Stimulated activated CD8-positive, alpha-beta memory T cell treated with anti-CD3 and anti-CD28 coated beads, Interleukin-12 subunit alpha, Interleukin-12 subunit beta, amount 100 ng/mL, for 1 hour (primary cell): ENCODE measurements around the gene NKAIN2.

Experiments
- DNase-seq: peaks from one replicate; pipeline ENCODE4 v3.0.0-alpha.2; 2020; ENCODE audit warnings: low read depth

NKAIN2 gene

DNA sequence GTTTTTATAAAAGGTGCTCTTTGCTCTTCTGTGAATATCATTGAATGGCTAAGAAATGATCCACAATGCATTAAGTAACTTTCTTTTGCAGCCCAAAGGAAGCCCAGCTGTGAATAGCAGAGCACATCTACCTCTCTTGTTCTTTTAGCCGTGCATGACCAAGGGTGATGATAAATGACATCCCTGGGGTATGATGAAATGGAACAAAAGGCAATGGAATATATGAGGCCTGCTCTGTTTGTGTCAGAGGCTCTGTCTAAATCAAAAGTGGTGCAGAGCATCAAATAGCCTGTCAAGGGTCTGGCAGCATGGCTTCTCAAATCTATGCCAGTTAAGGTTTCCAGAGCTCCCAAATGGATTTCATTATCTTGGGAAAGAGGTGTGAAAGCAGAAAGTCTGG lies 796.0 kb downstream of the NKAIN2 start:
- DNase-seq: no peak

DNA sequence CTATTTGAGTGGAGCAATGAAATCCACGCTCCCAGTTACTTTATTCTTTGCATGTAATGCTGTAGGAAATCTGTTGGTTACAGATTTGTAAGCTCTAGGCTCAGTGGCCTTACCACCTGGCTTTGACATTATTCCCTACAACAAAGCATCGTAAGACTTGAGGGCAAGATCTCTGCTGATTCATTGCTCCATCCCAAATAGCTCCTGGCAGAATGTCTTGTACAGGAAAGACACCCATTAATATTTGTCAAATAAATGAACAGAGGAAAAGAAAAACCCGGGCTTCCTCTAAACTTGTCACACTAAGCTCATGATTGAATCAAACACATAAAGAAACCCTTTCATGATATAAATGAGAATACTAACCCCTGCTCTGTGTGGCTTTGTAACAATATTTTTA lies 801.1 kb downstream of the NKAIN2 start:
- no peak for DNase-seq

DNA sequence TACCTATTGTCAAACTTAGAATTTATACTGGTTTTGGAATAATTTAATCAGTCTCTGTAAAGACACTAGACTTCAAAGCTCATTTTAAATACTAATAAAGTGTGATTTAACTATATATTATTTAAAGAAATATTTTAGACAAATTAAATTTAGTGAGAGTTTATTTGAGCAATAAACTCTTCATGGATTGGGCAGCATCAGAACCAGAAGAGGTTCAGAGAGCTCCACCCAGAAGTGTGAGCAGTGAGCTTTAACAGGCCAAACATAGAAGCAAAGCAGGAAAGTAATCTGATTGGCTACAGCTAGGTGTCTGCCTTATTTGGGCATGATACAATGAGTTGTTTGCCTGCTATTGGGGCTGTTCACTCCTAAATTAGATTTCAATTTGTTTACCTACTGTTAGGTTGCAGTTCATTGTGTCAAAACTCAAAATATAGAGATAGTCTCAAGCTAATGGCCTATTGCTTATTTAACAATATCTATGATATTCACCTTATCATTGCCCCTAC lies 803.5 kb downstream of the NKAIN2 start:
- no peak for DNase-seq

DNA sequence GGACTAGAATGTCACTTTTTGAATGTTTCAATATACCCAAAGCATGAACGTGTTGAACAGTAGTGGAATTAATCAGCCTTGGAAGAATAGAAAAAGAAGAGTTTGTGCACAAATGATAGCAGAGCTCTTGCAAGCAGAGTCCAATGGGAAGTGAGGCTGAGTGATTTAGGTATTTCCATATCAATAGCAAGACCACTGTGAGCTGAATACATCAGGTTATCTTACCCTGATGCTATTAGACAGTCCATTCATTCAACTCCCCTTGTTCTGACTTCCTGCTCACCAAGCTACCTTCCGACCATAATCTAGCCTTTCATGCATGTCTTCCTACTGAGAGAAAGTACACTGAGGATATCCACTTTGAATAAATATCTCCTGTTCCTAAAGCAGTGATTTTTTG lies 809.4 kb downstream of the NKAIN2 start:
- DNase-seq: no peak

DNA sequence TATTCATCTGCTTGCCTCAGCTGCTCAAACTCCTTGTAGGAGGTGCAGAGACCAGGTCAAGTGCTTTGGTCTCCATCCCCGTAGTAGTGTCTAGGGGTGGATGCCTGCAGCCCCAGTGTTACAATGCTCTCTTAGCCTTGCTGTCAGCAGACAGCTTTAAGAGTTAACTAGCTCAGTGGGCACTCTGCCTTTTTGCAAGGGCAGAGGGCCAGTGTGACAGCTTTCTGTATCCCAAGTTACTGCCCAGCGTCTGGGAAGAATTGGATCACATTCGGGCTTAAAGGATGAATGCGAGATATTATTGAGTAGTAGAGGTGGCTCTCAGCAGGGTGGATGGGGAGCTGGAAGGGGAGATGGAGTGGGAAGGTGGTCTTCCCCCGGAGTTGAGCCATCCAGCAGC lies 818.7 kb downstream of the NKAIN2 start:
- no peak for DNase-seq

DNA sequence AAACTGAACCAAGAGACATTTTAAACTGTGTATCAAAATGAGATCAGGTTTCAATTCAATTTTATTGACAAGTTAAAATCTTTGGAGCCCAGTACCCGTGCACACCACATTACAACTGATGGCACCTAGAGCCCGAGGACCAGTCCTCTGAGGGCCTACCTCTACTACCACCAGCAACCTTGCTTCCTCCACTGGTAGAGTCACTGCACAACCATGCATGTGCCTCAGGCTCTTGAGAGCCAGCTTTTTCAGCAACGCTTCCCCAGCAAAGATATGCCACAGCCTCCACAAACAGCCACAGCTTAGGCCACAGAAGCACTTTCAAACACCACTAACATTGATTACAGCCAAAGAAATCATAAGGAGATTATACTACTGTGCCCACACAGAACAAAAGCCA lies 830.0 kb downstream of the NKAIN2 start:
- DNase-seq: no peak

DNA sequence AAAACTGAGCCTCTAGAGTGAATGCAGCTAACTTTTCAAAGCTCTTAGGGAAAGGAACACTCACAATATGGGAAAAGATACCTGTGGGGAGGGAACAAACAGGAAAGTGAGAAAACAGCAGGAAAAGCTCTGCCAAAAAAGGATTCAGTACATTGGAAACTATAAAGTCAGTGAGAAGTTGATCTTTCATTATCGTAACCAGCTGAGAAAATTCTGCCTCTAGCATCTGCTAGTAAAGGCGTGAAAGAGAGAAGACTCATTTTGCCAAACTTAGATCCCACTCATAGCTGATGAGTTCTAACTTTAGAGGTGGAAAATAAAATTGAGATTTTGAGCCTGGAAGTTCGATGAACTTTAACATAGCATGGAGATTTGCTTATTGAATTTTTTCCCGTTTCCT lies 836.8 kb downstream of the NKAIN2 start:
- DNase-seq: no peak

DNA sequence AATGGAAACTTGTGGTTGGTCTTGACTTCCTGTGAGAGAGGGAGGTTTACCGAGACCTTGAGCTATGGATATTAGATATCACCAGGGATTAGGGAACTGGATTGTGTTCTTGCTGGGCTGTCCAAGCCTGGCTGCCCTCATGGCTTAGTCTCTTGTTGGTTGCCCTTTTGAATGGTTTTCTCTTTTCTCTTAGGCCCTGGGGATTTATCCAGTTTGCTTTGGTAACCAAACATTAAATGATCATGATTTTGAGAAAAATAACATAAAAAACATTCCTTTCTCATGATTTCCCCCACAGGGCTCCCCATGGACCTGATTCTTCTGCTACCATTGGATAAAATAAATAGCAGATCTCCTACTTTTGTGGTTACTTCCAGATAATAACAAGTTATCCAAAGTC lies 852.2 kb downstream of the NKAIN2 start:
- no peak for DNase-seq

DNA sequence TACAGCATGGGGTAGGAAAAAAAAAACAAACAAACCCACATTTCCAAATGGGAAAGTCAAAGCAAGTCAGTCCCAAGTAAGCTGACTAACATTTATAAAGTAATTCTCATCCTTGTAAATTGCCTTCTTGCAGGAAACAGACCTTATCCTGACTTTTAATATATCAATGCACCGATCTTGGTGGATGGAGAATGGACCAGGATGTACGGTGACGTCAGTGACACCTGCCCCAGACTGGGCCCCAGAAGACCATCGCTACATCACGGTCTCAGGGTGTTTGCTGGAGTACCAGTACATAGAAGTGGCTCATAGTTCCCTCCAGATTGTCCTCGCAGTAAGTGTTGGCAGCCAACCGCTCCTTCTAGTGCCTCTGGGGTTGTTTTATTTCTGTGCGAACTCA lies 854.4 kb downstream of the NKAIN2 start:
- no peak for DNase-seq

DNA sequence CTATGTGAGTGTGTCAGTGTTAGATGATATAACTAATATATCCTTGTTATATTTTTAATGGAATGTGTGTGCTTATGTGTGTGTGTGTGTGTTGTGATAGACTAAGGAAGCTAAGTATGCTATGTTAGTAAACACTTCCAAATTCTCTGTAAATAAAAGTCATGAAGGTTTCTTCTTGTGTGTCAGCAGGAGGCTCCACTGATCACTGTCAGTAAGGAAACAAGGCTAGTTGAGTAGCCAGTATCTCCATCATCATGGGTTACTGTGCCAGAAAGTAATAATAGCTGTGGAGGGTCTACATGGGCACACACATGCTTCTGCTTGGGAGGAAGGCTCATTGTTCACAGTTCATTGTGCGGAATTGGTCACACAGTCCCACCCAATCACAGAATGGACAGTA lies 855.8 kb downstream of the NKAIN2 start:
- no peak for DNase-seq

DNA sequence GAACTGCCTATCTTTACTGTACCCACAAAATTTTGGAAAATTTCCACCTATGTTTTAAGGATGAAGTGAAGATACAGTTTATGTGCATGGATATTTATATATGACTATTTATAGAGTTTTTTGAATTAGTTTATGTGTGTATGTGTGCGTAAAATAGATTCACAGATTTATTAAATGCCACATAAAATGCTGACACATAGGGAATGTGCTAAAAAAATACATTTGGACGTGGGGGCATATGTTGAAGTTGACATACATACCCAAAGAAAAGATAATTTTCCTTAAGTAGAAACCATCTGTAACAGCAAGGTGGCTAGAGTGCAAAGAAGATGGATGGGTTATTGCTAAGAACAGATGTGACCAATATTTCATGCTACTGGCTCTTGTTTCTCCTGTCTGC lies 856.5 kb downstream of the NKAIN2 start:
- DNase-seq: no peak

DNA sequence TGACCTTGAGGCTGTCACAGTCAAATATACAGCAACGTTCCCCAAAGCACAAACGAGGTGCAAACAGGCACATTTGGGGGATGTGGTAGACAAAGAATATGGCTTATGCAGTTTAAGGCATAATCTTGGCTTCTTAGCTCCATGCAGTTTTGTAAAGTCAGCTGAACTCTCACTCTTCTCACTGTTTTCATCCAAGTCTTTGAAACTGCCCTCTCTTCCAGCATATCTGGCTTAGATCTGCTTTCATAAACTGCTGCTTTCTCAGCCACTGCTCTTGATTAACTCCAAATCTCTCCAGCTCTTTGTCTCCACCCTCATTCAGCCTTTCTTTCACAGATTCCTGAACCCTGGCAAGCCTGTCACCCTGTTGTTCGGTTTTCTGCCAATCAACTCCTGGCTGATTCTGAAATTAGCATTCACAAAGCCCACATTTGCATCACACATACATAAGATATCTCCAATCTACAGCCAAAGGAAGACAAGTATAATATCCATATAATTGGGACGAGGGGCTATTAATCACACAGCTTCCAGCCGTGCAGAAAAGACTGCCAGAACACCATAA lies 857.5 kb downstream of the NKAIN2 start:
- DNase-seq: no peak

DNA sequence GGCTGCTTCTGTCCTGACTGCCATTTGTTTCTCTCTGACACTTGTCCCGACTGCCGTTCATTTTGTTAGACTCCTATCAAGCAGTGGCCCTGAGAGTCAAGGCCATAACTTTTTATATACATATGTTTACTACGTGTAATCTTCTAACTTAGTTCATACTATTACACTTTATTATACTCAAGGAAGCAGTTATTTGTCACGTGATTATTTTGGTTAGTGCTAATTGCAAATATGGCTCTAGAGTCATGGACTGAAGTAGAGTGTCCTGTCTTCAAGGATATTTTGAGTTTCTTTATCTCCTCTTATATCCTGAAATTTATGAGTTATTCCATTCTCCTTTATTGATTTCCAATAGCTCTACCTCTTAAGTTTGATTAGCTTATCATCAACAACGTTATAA lies 864.4 kb downstream of the NKAIN2 start:
- no peak for DNase-seq

DNA sequence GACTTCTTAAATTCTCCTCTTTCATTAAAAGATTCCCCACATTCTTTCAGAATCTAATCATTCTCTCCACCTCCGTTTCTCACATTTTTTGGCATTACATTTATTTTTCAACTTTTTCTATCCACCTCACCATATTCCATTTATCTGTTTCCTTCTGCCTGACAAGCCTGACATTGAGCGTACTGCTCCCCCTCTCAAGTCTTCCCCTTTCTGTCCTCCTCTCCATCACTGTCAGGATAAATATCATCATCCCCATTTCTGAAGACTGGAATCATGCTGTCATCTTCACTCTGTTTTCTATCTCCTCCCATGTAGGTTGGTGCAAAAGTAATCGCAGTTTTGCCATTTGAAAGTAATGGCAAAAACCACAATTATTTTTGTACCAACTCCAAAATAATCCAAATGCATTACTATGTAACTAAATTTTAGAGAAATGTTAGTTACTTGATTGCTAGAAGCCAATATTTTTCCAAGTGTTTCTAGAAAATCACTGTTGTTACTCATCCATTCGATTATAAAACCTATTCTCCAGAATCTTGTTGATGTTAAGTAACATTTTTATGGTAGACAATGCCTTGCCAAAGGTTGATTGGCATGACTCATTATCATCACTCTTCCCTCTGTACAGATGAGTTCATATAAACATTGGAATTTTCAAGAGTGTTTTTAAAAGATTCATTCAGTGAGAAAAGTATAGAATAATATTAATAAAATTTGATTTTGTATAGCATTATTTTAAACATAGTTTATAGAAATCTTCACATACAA lies 866.2 kb downstream of the NKAIN2 start:
- DNase-seq: no peak

DNA sequence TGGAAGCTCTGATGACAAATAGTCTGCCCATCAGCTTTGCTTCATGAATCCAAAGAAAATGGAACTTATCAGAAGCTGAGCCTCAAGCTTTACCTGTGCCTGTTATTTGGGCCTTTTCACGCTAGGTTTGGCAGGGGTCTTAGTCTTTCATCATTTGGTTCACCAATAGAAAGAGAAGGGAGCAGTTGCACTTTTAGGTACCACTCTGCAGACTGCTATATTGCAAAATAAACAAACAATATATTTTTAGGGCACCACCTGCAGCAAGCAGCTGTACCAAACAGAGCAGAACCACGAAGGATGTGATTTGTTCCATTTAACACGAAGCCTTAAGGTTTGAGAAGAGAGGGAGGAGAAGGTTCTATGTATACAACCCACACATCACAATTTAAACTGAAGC lies 867.1 kb downstream of the NKAIN2 start:
- no peak for DNase-seq

DNA sequence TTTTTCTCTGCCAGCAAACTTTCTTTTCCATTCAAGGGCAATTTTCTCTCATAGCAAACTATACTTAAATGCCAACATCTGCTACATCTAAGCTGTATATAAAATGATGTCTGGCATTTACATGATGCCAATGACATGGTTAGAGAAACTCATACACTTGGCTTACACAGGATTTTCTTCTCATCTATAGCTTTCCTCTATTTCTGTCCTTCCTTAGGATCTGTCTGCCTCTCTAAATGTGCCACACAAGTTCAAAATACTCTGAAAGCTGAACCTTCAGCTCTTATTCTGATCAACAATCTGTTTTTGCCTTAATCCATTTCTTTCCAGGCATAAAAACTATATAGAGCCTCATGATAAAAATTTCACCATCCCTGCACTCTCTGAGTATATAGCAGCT lies 867.7 kb downstream of the NKAIN2 start:
- DNase-seq: no peak

DNA sequence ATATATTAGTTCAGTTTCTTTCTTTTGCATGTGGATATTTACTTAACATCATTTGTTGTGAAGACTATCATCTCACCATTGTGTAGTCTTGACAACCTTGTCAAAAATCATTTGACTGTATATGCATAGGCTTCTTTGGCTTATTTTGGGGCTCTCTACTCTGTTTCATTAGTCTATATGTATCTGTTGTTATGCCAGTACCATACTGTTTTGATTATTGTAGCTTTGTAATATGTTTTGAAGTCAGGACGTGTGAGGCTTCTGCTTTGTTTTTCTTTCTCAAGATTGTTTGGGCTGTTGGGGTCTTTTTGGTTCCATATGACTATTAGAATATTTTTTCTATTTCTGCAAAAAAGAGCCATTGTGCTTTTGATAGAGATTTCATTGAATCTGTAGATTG lies 870.4 kb downstream of the NKAIN2 start:
- DNase-seq: no peak

DNA sequence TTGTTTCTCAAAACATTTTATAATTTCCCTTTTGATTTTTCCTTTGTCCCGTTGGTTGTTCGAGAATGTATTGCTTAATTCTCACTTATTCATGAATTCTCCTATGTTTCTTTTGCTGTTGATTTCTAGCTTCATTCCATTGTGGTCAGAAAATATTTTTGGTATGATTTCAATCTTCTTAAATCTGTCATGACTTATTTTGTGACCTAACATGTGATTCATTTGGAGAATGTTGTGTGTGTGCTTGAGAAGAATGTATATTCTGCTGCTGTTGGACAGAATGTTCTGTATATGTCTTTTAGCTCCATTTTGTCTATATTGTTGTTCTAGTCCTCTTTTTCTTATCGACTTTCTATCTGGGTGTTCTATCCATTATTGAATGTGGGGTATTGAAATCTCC lies 872.4 kb downstream of the NKAIN2 start:
- no peak for DNase-seq

DNA sequence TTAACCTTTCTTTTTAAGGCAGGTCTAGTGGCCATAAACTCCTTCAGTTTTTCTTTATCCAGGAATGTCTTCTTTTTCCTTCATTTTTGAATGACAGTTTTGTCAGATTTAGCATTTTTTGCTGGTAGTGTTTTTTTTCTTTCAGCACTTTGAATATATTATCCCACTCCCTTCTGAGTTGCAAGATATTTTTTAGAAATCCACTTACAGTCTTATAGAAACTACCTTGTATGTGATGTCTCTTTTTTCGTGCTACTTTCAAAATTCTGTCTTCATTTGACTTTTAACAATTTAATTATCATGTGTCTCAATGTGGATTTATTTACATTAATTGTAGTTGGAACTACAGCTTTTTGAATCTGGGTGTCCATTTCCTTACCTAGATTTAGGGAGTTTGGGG lies 874.2 kb downstream of the NKAIN2 start:
- DNase-seq: no peak

DNA sequence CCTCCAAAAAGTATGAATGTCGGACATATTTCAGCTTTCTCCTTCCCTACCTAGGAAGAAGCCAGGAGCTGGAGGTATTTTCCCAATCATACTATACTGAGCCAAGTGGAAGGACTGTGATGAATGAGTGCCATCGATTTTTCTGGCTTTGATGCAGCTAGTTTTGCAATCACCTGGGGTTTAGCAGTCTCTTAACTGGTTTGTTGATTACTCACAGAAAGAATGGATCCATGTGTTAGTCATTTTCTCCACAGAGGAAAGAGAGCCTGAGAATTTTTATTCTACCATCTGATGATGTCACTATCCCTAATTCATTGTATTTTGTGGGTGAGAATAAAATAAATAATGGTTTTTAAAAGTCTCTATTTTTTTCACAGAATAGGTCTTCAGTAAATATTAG lies 875.7 kb downstream of the NKAIN2 start:
- no peak for DNase-seq

DNA sequence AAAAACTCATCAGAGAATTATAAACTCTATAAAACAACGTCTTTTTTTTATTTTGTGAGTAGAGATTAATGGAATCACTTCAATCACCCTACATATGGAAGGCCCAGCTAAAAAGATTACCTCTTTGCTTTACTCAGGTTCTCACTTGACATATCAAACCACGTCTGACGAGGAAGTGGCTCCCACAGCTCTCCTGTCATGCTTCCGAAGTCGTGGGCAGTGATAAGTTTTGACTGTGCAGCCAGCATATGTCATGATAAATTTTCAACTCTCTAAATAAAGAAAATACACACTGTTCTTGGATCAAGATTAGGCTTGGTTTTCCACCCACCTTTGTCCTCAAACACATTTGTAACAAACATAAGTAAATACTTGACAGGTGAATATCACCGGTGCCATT lies 879.1 kb downstream of the NKAIN2 start:
- DNase-seq: no peak

DNA sequence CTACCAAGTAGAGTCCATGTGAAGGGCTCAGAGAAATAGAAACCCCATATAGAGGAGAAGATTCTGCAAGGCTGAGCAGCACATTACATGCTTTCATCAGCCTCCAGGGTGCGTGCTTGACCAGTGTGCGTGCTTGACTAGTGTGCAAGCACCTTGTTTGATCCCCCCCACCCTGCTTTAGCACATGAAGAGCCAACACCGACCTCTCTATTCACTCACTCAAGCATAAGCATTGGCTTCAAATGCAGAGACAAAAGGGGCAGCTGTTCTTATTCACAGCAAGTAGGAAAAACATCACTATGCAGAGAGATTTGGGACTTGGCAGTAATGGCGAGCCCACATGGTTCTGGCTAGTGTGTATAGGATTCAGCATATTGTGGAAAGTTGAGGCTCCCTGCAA lies 879.8 kb downstream of the NKAIN2 start:
- no peak for DNase-seq

DNA sequence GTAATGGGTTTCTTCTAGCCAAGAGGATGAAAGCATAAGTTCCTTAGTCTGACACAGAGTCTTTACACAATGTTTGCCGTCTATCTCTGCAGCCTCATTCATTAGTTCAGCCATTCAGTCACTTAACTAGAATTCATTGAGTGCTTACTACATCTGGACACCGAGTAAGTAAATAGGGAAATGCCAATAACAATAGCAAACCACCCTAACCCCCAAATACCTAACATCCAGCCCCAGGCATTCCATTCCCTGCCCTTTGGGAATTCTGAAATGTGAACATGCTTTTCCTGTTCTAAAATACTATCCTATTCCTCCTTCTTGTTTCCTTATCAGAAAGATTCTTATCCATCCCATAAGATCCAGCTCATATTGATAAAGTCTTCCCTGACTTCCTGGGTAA lies 881.0 kb downstream of the NKAIN2 start:
- no peak for DNase-seq

DNA sequence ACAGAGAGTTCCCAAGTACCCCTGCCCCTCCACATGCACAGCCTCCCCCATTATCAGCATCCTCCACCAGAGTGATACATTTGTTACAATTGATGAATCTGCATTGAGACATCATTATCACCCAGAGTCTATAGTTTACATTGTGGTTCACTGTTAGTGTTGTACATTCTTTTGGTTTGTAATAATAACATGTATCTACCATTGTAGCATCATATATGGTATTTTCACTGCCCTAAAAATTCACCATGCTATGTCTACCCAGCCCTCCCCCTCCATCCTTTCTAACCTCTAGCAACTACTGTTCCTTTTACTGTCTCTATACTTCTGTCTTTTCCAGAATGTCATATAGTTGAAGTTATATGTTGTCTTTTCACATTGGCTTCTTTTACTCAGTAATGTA lies 884.7 kb downstream of the NKAIN2 start:
- no peak for DNase-seq
